Ishikawa (cell line): ENCODE measurements around the gene HORMAD1.

Experiments
- RAD21 ChIP-seq: IDR thresholded peaks from 2 replicates; pipeline ENCODE4 v1.6.1; 2012; ENCODE audit warnings: low read depth
- TAF1 ChIP-seq: IDR thresholded peaks from 2 replicates; pipeline ENCODE4 v1.6.1; 2012; ENCODE audit warnings: low read depth, mild to moderate bottlenecking
- TF ChIP-seq, protein P1 (sequence below): IDR thresholded peaks from 2 replicates; pipeline ENCODE4 v1.6.1; 2012

DNA sequence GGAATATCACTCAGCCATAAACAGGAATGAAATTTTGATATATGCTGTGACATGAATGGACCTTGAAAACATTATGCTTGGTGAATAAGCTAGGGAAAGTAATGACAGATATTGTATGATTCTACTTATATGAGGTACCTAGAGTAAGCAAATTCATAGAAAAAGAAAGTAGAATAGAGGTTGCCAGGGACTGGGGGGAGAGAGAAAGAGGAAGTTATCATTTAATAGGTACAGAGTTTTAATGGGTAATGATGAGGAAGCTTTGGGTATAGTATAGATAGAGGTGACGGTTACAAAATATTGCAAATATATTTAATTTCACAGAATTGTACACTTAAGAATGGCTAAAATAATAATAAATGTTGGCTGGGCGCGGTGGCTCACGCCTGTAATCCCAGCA, 60.1 kb downstream of the HORMAD1 start:
- TF ChIP-seq RAD21, result no peak
- TF ChIP-seq, protein P1, sequence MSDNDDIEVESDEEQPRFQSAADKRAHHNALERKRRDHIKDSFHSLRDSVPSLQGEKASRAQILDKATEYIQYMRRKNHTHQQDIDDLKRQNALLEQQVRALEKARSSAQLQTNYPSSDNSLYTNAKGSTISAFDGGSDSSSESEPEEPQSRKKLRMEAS, result no peak
- no peak for TF ChIP-seq TAF1
